Sigmoid colon (tissue), 4 donors: ENCODE data around the gene CADM2.

Source experiments
- POLR2AphosphoS5 ChIP-seq, 4 donors: sonication (generic); formaldehyde crosslinking; IDR thresholded peaks; one replicate each; pipeline ENCODE4 v1.6.1; 2017; ENCODE audit warnings: antibody characterized with exemption in 4 of 4
- TF ChIP-seq, protein P1 (sequence below), 4 experiments: fragments of 450-650 bp in 3 of 4; fragments of 200-600 bp in 1 of 4; IDR thresholded peaks; one replicate each; pipeline ENCODE4 v1.5.1; 2016 to 2019; ENCODE audit warnings: antibody characterized with exemption in 4 of 4, mild to moderate bottlenecking in 3 of 4, moderate library complexity in 2 of 4

DNA sequence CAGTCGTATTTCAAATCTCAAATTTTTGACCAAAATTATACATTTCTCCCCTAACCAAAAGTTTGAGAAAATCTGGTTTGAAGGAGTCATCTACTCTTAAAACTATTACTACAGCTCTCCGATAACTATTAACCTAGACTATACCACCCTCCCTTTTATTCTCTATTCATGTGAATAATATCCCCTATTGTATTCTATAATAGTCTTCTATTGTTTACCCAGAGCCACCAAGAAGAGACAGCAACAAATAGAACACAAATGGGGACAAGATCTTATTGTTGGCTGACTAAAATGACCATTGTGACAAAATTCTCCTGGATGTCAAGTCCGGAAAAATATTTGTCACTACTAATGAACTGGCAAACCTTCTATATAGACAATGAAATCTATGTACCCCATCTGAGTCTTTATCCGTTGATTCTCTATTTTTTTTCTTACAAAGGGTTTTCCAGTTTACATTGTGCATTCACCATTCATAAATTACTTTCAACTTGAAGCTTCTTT lies 618.0 kb downstream of the CADM2 start:
- TF ChIP-seq, protein P1, sequence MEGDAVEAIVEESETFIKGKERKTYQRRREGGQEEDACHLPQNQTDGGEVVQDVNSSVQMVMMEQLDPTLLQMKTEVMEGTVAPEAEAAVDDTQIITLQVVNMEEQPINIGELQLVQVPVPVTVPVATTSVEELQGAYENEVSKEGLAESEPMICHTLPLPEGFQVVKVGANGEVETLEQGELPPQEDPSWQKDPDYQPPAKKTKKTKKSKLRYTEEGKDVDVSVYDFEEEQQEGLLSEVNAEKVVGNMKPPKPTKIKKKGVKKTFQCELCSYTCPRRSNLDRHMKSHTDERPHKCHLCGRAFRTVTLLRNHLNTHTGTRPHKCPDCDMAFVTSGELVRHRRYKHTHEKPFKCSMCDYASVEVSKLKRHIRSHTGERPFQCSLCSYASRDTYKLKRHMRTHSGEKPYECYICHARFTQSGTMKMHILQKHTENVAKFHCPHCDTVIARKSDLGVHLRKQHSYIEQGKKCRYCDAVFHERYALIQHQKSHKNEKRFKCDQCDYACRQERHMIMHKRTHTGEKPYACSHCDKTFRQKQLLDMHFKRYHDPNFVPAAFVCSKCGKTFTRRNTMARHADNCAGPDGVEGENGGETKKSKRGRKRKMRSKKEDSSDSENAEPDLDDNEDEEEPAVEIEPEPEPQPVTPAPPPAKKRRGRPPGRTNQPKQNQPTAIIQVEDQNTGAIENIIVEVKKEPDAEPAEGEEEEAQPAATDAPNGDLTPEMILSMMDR (IDR thresholded peaks at IDR 0.05): no peak
- no peak for TF ChIP-seq POLR2AphosphoS5 (IDR thresholded peaks at IDR 0.05)
